Activated T-helper 1 cell treated with anti-CD3 and anti-CD28 coated beads, Interleukin-12 subunit alpha, Interleukin-12 subunit beta, Interleukin-2, Interleukin-4 antibody, amounts not matched to agents 30 ng/mL and 10 ng/mL and 1 ng/mL, durations not matched to agents 14 hours and 24 hours and 36 hours (primary cell): ENCODE measurements around the gene VRTN. TPM values are rescaled to one million over a fixed set of nuclear protein-coding genes. Genes with fewer than 3 reads are reported as not detected.
"Not testable (repeated sequence)": the region's sequence is repeated elsewhere in the genome, so short reads cannot be mapped to it uniquely, and the experiment has no call there.

Experiments used
- DNase-seq: peaks from one replicate; pipeline ENCODE4 v3.0.0; 2021; ENCODE audit warnings: low spot score
- H3K27ac Mint-ChIP-seq: one replicate; pipeline ENCODE4 v1.8.0; 2021; ENCODE audit warnings: mild to moderate bottlenecking, mixed read lengths
- H3K27me3 Mint-ChIP-seq: one replicate; pipeline ENCODE4 v1.8.0; 2022; ENCODE audit warnings: mild to moderate bottlenecking, moderate library complexity, mixed read lengths; ENCODE audit not compliant: insufficient read depth
- H3K36me3 Mint-ChIP-seq: one replicate; pipeline ENCODE4 v1.8.0; 2021; ENCODE audit warnings: low read depth, mixed read lengths
- H3K4me1 Mint-ChIP-seq: one replicate; pipeline ENCODE4 v1.8.0; 2021; ENCODE audit warnings: low read depth, mixed read lengths
- H3K4me3 Mint-ChIP-seq: one replicate; pipeline ENCODE4 v1.8.0; 2021; ENCODE audit warnings: mild to moderate bottlenecking, moderate library complexity, mixed read lengths
- H3K9me3 Mint-ChIP-seq: one replicate; pipeline ENCODE4 v1.8.0; 2021; ENCODE audit warnings: mixed read lengths
- intact Hi-C: fragments of 100-400 bp; cut with micrococcal nuclease; formaldehyde crosslinking; loops from one replicate; pipeline ENCODE4 v1.15.1; 2024
- total RNA-seq: library from RNA; stranded (reverse); gene quantifications from 2 replicates; pipeline ENCODE4 v1.2.3, GENCODE V29; 2022

Gene VRTN
- total RNA-seq, 1 donor from 2014 or later: not detected

DNA sequence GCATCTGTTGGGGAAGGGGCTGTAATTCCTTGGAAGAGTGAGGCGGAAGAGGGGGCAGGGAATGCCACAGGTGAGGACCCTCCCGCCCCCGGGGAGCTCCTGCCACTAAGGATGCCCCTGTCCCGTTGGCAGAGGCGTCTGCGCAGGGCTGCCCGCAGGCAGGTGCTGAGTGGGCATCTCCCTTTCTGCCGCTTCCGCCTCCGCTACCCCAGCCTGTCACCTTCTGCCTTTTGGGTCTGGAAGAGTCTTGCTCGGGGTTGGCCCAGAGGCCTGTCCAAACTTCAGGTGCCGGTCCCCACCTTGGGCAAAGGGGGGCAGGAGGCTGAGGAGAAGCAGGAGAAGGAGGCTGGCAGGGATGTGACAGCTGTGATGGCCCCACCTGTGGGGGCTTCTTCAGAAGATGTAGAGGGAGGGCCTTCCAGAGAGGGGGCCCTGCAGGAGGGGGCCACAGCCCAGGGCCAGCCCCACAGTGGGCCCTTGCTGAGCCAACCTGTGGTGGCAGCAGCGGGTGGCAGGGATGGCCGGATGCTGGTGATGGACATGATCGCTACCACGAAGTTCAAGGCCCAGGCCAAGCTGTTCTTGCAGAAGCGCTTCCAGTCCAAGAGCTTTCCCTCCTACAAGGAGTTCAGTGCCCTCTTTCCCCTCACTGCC lies 10.0 kb downstream of the VRTN start:
- Mint-ChIP-seq H3K4me1 (no peaks in the 10 kb centered on the region), H3K27me3 (no peaks in the 10 kb centered on the region), H3K27ac (no peak overlapping the region), H3K9me3 (no peaks in the 10 kb centered on the region), H3K36me3 (no peaks in the 10 kb centered on the region), H3K4me3 (no peak overlapping the region)
- DNase-seq: no peak
- intact Hi-C loops: no loop called here

DNA sequence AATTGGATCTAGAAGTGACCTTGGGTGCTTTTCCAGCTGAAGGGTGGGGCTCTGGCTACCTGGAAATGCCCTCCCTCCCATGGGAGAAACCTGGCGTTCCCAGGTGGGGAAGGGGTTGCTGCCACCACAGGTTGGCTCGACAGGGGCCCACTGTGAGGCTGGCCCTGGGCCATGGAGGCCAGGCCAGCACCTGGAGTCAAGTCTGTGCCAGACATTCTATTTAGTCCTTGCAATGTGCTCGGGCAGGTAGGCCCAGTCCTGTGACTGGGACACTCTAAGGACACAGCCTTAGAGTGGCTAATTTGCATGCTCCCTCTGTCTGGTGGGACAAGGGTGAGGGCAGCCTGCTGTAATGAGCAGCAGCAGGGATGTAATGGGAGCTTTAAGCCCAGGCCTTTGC lies 11.9 kb downstream of the VRTN start:
- H3K27ac Mint-ChIP-seq: no peak overlapping the region
- H3K9me3 Mint-ChIP-seq: no peaks in the 10 kb centered on the region
- H3K36me3 Mint-ChIP-seq: no peaks in the 10 kb centered on the region
- H3K27me3 Mint-ChIP-seq: peaks cover 13% of the 10 kb centered on the region
- H3K4me1 Mint-ChIP-seq: no peaks in the 10 kb centered on the region
- no peak overlapping the region for H3K4me3 Mint-ChIP-seq
- intact Hi-C loops: loop anchor here (5.0 kb wide), 1 partner anchor 442 kb away; no protein-coding TSS in a partner anchor
- DNase-seq: no peak

DNA sequence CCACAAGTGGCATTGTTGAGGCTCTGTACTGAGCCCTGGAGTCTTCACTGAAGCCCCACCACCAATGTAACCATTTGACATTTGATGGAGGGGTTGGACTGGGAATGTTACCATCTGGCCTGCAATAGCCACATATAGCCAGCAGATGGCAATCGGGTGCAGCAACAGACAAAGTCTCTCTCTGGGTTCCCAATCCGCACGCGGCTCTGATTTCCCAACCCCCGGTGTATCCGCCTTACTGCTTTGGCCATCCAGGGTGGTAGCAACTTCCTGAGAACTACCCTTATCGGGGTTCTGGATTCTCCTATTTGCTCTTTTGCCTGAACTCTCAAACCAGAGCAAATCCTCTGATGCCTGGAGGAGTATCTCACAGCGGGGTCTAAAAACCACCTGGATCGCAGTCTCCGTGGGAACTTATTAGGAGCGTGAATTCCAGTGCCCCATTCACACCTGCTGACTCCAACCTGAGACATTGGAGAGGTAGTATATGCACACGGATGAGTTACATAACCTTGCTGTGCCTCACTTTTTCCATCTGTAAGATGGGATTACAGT lies 14.2 kb downstream of the VRTN start:
- no peak overlapping the region for H3K27ac Mint-ChIP-seq

DNA sequence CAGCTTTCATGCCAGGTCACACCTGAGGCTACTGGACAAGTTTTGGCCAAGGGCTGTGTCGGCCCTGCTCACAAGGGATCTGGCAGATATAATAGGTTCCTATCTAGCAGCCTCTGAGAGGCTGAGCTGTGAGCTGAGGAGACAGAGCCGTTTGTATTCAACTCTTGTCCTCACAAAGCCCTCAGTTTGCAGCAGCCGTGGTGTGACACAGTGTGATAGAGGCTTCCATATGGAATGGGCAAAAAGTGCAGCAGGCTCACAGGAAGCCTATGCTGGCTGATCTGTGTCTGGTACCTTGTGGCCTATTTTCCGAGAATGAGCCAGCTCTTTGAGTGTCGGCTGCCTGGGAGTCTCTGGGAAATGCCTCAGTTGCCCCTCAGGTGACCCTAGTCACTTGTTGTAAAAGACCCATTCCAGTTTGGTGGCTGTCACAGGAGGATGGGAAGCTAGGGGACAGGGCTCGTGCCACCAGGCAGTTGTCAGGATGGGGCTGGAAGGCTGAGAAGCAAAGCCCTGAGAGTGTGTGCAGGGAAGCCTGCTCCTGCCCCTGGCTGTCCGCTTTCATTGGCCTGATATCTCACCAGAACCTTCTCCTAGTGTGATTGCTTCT lies 16.1 kb downstream of the VRTN start:
- H3K4me3 Mint-ChIP-seq: no peak overlapping the region
- peaks cover 15% of the 10 kb centered on the region for H3K27me3 Mint-ChIP-seq
- H3K4me1 Mint-ChIP-seq: no peaks in the 10 kb centered on the region
- DNase-seq: no peak
- intact Hi-C loops: loop anchor here (5.0 kb wide), 1 partner anchor 438 kb away; no protein-coding TSS in a partner anchor
- no peaks in the 10 kb centered on the region for H3K36me3 Mint-ChIP-seq
- no peak overlapping the region for H3K27ac Mint-ChIP-seq
- H3K9me3 Mint-ChIP-seq: no peaks in the 10 kb centered on the region

More for the DNA sequence above, 14.2 kb downstream of the VRTN start:
- no peaks in the 10 kb centered on the region for H3K4me1 Mint-ChIP-seq
- no peaks in the 10 kb centered on the region for H3K36me3 Mint-ChIP-seq
- peaks cover 15% of the 10 kb centered on the region for H3K27me3 Mint-ChIP-seq
- no peak overlapping the region for H3K4me3 Mint-ChIP-seq
- intact Hi-C loops: loop anchor here (1.0 to 5.0 kb wide), 4 partner anchors 131 to 440 kb away; partner anchors contain the start of genes AREL1, FCF1, ISCA2 and LTBP2
- H3K9me3 Mint-ChIP-seq: no peaks in the 10 kb centered on the region
- DNase-seq: peak; percentile 34

DNA sequence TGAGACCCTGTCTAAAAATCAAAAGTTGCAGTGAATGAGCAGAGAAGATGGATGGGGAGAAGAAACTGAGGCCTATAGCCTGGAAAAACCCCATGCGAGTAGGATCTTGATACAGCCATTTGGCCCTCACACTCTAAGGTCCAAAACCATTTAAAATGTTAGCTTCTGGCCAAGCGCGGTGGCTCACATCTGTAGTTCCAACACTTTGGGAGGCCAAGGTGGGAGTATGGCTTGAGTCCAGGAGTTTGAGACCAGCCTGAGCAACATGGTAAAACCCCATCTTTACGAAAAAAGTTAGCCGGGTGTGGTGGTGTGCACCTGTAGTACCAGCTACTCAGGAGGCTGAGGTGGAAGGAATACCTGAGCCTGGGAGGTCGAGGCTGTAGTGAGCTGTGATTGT lies 19.8 kb downstream of the VRTN start:
- H3K9me3 Mint-ChIP-seq: no peaks in the 10 kb centered on the region
- no peaks in the 10 kb centered on the region for H3K4me1 Mint-ChIP-seq
- no peak overlapping the region for H3K4me3 Mint-ChIP-seq
- DNase-seq: no peak
- H3K27me3 Mint-ChIP-seq: peaks cover 15% of the 10 kb centered on the region
- intact Hi-C loops: no loop called here
- no peak overlapping the region for H3K27ac Mint-ChIP-seq
- H3K36me3 Mint-ChIP-seq: no peaks in the 10 kb centered on the region

DNA sequence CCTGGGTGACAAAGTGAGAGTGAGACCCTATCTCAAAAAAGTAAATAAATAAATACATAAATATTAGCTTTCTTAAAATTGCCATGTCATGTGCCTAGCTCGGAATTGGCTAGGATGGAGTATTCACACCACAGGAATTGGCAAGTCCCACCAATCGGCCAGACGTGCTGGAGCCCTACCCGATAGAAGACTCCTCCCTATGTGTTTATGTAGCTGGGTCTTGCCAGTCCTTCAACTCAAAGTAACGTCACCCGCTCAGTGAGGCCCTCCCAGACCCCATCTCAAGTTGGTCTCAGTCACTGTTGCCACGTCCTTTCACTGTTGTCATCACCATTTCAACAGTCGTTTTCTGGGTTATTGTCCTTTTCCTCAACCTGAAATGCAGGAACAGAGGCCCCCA lies 20.2 kb downstream of the VRTN start:
- H3K4me1 Mint-ChIP-seq: no peaks in the 10 kb centered on the region
- H3K27me3 Mint-ChIP-seq: peaks cover 15% of the 10 kb centered on the region
- no peak for DNase-seq
- intact Hi-C loops: no loop called here
- H3K4me3 Mint-ChIP-seq: no peak overlapping the region
- no peak overlapping the region for H3K27ac Mint-ChIP-seq
- no peaks in the 10 kb centered on the region for H3K36me3 Mint-ChIP-seq
- H3K9me3 Mint-ChIP-seq: no peaks in the 10 kb centered on the region

DNA sequence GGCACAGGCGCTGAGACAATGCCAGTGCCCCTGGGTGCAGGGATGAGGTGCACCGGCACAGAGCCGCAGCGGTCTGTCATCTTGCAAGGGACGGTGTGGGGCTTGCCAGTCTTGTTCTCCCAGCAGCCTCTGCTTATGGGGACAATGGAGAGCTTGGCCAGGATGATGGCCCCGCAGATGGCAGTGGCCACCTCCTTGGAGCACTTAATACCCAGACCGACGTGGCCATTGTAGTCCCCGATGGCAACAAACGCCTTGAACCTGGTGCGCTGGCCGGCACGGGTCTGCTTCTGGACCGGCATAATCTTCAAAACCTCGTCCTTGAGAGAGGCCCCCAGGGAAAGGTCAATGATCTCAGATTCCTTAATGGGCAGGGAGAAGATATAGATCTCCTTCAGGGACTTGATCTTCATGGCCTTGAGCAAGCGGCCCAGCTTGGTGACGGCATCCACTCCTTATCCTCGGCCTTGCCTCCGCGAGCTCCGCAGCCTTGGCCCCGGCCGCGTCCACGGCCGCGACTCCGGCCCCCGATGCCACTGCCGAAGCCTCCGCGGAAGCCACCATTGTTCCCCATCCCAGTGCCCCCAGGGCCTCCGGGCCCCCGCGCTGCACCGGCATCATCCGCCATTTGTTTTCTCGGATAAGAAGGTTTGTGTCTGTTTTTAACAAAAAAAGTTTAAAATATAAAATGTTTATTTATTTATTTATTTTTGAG lies 29.9 kb downstream of the VRTN start:
- intact Hi-C loops: no loop called here
- Mint-ChIP-seq H3K4me1 (no peaks in the 10 kb centered on the region), H3K4me3 (no peak overlapping the region), H3K36me3 (no peaks in the 10 kb centered on the region), H3K27me3 (peaks cover 4% of the 10 kb centered on the region), H3K27ac (no peak overlapping the region), H3K9me3 (no peaks in the 10 kb centered on the region)
- no peak for DNase-seq

DNA sequence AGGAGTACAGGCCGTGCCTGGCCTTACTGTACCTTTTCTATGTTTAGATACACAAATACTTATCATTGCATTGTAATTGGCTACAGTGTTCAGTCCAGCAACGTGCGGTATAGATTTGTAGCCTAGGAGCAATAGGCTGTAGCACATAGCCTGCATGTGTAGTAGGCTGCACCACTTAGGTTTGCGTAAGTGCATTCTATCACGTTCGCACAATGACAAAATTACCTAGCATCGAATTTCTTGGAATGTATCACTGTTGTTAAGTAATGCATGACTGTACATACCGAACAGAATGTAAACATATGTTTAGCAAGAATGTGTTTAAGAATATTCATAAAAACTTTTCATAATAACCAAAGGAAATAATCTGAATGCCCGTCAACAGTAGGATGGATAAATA lies 31.9 kb downstream of the VRTN start:
- Mint-ChIP-seq H3K4me3 (no peak overlapping the region), H3K27ac (no peak overlapping the region), H3K9me3 (no peaks in the 10 kb centered on the region), H3K36me3 (no peaks in the 10 kb centered on the region), H3K4me1 (no peaks in the 10 kb centered on the region), H3K27me3 (peaks cover 9% of the 10 kb centered on the region)
- intact Hi-C loops: no loop called here
- no peak for DNase-seq

DNA sequence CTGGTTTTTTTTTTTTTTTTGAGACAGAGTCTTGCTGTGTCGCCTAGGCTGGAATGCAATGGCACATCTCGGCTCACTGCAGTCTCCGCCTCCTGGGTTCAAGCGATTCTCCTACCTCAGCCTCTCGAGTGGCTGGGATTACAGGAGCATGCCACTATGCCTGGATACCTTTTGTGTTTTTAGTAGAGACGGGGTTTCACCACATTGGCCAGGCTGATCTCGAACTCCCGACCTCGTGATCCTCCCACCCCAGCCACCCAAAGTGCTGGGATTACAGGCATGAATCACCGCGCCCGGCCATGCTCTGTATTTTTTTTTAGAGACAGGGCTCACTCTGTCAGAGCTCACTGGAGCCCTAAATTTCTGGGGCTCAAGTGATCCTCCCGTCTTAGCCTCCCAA lies 32.6 kb downstream of the VRTN start:
- Mint-ChIP-seq H3K27me3 (peaks cover 11% of the 10 kb centered on the region), H3K27ac (no peak overlapping the region), H3K4me3 (no peak overlapping the region), H3K4me1 (no peaks in the 10 kb centered on the region), H3K9me3 (no peaks in the 10 kb centered on the region), H3K36me3 (no peaks in the 10 kb centered on the region)
- DNase-seq: no peak
- intact Hi-C loops: no loop called here

DNA sequence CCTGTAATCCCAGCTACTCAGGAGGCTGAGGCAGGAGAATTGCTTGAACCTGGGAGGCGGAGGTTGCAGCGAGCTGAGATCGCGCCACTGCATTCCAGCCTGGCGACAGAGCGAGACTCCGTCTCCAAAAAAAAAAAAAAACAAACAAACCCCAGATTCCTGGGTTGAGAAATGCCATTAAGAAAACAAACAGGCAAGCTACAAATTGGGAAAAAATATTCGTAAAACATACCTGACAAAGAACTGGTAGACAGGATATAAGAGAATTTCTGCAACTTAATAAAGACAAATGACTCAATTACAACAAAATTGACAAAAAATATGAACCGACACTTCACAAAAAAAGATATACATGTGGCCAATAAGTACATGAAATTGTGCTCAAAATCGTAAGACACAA lies 33.3 kb downstream of the VRTN start:
- H3K27ac Mint-ChIP-seq, H3K36me3 Mint-ChIP-seq, intact Hi-C loops, H3K9me3 Mint-ChIP-seq, H3K4me1 Mint-ChIP-seq, DNase-seq, H3K4me3 Mint-ChIP-seq: not testable (repeated sequence)
- H3K27me3 Mint-ChIP-seq: peaks cover 15% of the 10 kb centered on the region

DNA sequence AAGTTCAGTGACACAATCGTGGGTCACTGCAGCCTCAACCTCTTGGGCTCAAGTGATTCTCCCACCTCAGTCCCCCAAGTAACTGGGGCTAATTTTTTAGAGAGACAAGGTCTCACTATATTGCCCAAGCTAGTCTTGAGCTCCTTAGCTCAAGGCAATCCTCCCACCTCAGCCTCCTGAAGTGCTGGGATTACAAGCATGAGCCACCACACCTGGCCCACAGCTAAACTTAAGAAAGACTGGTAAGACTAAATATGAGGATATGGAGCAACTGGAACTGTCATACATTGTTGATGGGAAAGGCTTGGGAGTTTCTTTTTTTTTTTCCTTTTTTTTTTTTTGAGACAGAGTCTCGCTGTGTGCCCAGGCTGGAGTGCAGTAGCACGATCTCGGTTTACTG lies 34.0 kb downstream of the VRTN start:
- intact Hi-C loops: no loop called here
- H3K4me1 Mint-ChIP-seq: no peaks in the 10 kb centered on the region
- no peak overlapping the region for H3K4me3 Mint-ChIP-seq
- no peaks in the 10 kb centered on the region for H3K36me3 Mint-ChIP-seq
- no peaks in the 10 kb centered on the region for H3K9me3 Mint-ChIP-seq
- no peak for DNase-seq
- H3K27ac Mint-ChIP-seq: no peak overlapping the region
- H3K27me3 Mint-ChIP-seq: peaks cover 18% of the 10 kb centered on the region

DNA sequence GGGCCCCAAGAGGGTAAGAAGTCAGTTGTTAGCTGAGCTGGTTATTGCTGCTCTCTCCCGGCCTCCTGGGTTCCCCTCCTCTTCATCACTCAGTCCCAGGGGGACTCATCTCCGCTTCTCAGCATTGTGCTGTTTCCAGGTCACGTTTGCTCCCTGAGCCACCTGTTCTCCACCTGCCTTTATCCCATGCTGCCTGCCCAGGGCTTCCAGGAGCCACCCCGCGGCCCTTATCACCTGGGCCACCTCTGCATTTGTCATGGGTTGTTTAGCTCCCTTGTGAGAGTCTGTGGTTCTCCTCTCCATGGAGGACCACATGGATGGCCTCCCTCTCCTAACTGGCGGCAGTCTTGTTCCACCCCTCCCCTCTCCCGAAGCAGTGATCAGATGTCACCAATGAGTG lies 41.7 kb downstream of the VRTN start:
- Mint-ChIP-seq H3K36me3 (no peaks in the 10 kb centered on the region), H3K27ac (no peak overlapping the region), H3K4me1 (no peaks in the 10 kb centered on the region), H3K27me3 (peaks cover 25% of the 10 kb centered on the region), H3K4me3 (no peak overlapping the region), H3K9me3 (no peaks in the 10 kb centered on the region)
- intact Hi-C loops: no loop called here
- DNase-seq: no peak

DNA sequence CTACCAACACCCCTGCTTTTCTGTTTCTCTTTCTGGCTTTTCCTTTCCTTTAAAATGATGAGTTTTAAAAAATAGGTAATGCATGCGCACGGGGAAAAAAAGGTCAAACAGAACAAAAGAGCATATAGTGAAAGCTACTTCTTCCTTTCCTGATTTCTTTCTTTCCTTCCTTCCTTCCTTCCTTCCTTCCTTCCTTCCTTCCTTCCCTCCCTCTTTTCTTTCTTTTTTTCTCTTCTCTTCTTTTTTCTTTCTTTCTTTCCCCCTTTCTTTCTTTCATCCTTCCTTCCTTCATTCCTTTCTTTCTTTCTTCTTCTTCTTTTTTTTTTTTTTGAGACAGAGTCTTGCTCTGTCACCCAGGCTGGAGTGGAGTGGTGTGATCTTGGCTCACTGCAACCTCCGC lies 42.2 kb downstream of the VRTN start:
- H3K4me3 Mint-ChIP-seq, DNase-seq, H3K36me3 Mint-ChIP-seq, H3K9me3 Mint-ChIP-seq, intact Hi-C loops, H3K4me1 Mint-ChIP-seq, H3K27ac Mint-ChIP-seq: not testable (repeated sequence)
- peaks cover 24% of the 10 kb centered on the region for H3K27me3 Mint-ChIP-seq
